Trophoblast cell (in vitro differentiated cells and primary cell): ENCODE measurements around the gene EPHX1.
"Not testable (repeated sequence)": the region's sequence is repeated elsewhere in the genome, so short reads cannot be mapped to it uniquely, and the experiment has no call there.

Experiments
- DNase-seq, 2 donors: peaks; one replicate each; pipeline ENCODE4 v3.0.0-alpha.2; 2016
- H2AFZ ChIP-seq: 2 replicates; pipeline ENCODE4 v1.6.1; 2013; ENCODE audit warnings: low read length, moderate library complexity, mild to moderate bottlenecking; ENCODE audit not compliant: insufficient read depth, poor library complexity
- H2AK5ac ChIP-seq: 2 replicates; pipeline ENCODE4 v1.6.1; 2013; ENCODE audit warnings: mild to moderate bottlenecking, low read length
- H2BK120ac ChIP-seq: 2 replicates; pipeline ENCODE4 v1.6.1; 2013; ENCODE audit warnings: low read length, mild to moderate bottlenecking, moderate library complexity; ENCODE audit not compliant: insufficient read depth, poor library complexity
- H2BK12ac ChIP-seq: 2 replicates; pipeline ENCODE4 v1.6.1; 2013; ENCODE audit warnings: mild to moderate bottlenecking, low read length, moderate library complexity
- H2BK5ac ChIP-seq: 2 replicates; pipeline ENCODE4 v1.6.1; 2013; ENCODE audit warnings: low read length, low read depth, moderate library complexity, mild to moderate bottlenecking; ENCODE audit not compliant: poor library complexity
- H3K14ac ChIP-seq: 2 replicates; pipeline ENCODE4 v1.6.1; 2013; ENCODE audit warnings: mild to moderate bottlenecking, low read length
- H3K18ac ChIP-seq: 2 replicates; pipeline ENCODE4 v1.6.1; 2013; ENCODE audit warnings: mild to moderate bottlenecking, low read length
- H3K23ac ChIP-seq: 2 replicates; pipeline ENCODE4 v1.6.1; 2013; ENCODE audit warnings: low read length
- H3K27ac ChIP-seq: 2 replicates; pipeline ENCODE4 v1.5.1; 2013; ENCODE audit warnings: low read depth, mild to moderate bottlenecking, inconsistent platforms, low read length, moderate library complexity
- H3K27me3 ChIP-seq: 2 replicates; pipeline ENCODE4 v1.6.1; 2013; ENCODE audit warnings: inconsistent platforms, mild to moderate bottlenecking, low read length, moderate library complexity; ENCODE audit not compliant: insufficient read depth
- H3K36me3 ChIP-seq, 2 experiments: 1 replicate in 1 of 2; 2 replicates in 1 of 2; pipeline ENCODE4 v1.6.1; 2013; ENCODE audit warnings: low read length in 2 of 2, mild to moderate bottlenecking in 2 of 2, moderate library complexity in 1 of 2; ENCODE audit not compliant: insufficient read depth in 2 of 2, control insufficient read depth in 1 of 2
- H3K4ac ChIP-seq: 2 replicates; pipeline ENCODE4 v1.6.1; 2013; ENCODE audit warnings: low read depth, mild to moderate bottlenecking, low read length, moderate library complexity
- H3K4me1 ChIP-seq, 2 experiments: 1 replicate in 1 of 2; 2 replicates in 1 of 2; pipeline ENCODE4 v1.6.1; 2013; ENCODE audit warnings: low read length in 2 of 2, mild to moderate bottlenecking in 2 of 2, moderate library complexity in 1 of 2; ENCODE audit not compliant: insufficient read depth in 2 of 2, control insufficient read depth in 1 of 2
- H3K4me2 ChIP-seq: 2 replicates; pipeline ENCODE4 v1.6.1; 2013; ENCODE audit warnings: inconsistent platforms, mild to moderate bottlenecking, low read length, moderate library complexity
- H3K4me3 ChIP-seq: 2 replicates; pipeline ENCODE4 v1.5.1; 2013; ENCODE audit warnings: mild to moderate bottlenecking, low read depth, low read length, inconsistent platforms
- H3K79me1 ChIP-seq: one replicate; pipeline ENCODE4 v1.6.1; 2013; ENCODE audit warnings: low read length
- H3K79me2 ChIP-seq: 2 replicates; pipeline ENCODE4 v1.6.1; 2013; ENCODE audit warnings: low read length, mild to moderate bottlenecking; ENCODE audit not compliant: control insufficient read depth, insufficient read depth, poor library complexity
- H3K9ac ChIP-seq: 2 replicates; pipeline ENCODE4 v1.6.1; 2013; ENCODE audit warnings: mild to moderate bottlenecking, low read length
- H3K9me3 ChIP-seq: 2 replicates; pipeline ENCODE4 v1.6.1; 2013; ENCODE audit warnings: low read depth, mild to moderate bottlenecking, control low read depth, inconsistent platforms, low read length; ENCODE audit not compliant: insufficient read depth
- H4K12ac ChIP-seq: 2 replicates; pipeline ENCODE4 v1.6.1; 2013; ENCODE audit warnings: low read depth, mild to moderate bottlenecking, low read length, moderate library complexity
- H4K8ac ChIP-seq: 2 replicates; pipeline ENCODE4 v1.6.1; 2013; ENCODE audit warnings: low read depth, mild to moderate bottlenecking, low read length, moderate library complexity
- H4K91ac ChIP-seq: one replicate; pipeline ENCODE4 v1.6.1; 2013; ENCODE audit warnings: low read depth, mild to moderate bottlenecking, low read length, moderate library complexity
- WGBS: extraction: QIAGEN DNeasy Blood & Tissue Kit; methylation state at CpG from one replicate; pipeline ENCODE4 v1.1.7; 2013; ENCODE audit warnings: missing lambda C conversion rate; ENCODE audit not compliant: insufficient read length, insufficient coverage; ENCODE audit errors: extremely low coverage; 5-methylcytosine and 5-hydroxymethylcytosine counted together

EPHX1 gene

GRCh38 chr1:225887030-225887314 lies 77.0 kb downstream of the EPHX1 start:
- Histone ChIP-seq H2AK5ac (no peak overlapping the region), H4K12ac (no peak overlapping the region), H3K4me2 (no peak overlapping the region), H3K9me3 (no peaks in the 10 kb centered on the region), H3K27ac (no peak overlapping the region), H2BK120ac (no peak overlapping the region), H3K14ac (no peak overlapping the region), H2BK12ac (no peak overlapping the region), H2AFZ (no peak overlapping the region), H3K36me3 (no peaks in the 10 kb centered on the region), H4K8ac (no peak overlapping the region), H4K91ac (no peak overlapping the region), H3K4ac (no peak overlapping the region), H3K27me3 (no peaks in the 10 kb centered on the region), H3K18ac (no peak overlapping the region), H3K79me2 (peaks cover 4% of the 10 kb centered on the region), H3K4me1 (peaks cover 3 to 7% of the 10 kb centered on the region in 2 experiments), H3K79me1 (peaks cover 10% of the 10 kb centered on the region), H2BK5ac (no peak overlapping the region), H3K23ac (no peak overlapping the region), H3K9ac (no peak overlapping the region), H3K4me3 (no peak overlapping the region)
- no CpG with 5 or more reads among the region's 7 CpGs for WGBS
- no peak for DNase-seq

- not testable (repeated sequence) for H4K8ac ChIP-seq, H3K4ac ChIP-seq, H3K4me2 ChIP-seq, H2BK12ac ChIP-seq, H3K9me3 ChIP-seq, H3K4me1 ChIP-seq, H4K12ac ChIP-seq, H2AFZ ChIP-seq, H3K79me1 ChIP-seq, H3K27me3 ChIP-seq, H4K91ac ChIP-seq, H2BK5ac ChIP-seq, H3K36me3 ChIP-seq, H3K18ac ChIP-seq, H3K79me2 ChIP-seq, H2AK5ac ChIP-seq, H2BK120ac ChIP-seq, H3K14ac ChIP-seq, H3K27ac ChIP-seq, H3K23ac ChIP-seq, DNase-seq, H3K4me3 ChIP-seq, H3K9ac ChIP-seq
- WGBS = no CpG with 5 or more reads among the region's 56 CpGs
These were observed 77.8 kb downstream of the EPHX1 start for GRCh38 chr1:225887554-225888288.

- H3K14ac ChIP-seq = no peak overlapping the region
- H2AK5ac ChIP-seq = no peak overlapping the region
- no peak overlapping the region for H4K8ac ChIP-seq
- H3K4ac ChIP-seq = no peak overlapping the region
- no peak for DNase-seq
- H3K23ac ChIP-seq = no peak overlapping the region
- no peaks in the 10 kb centered on the region for H3K4me1 ChIP-seq
- H4K12ac ChIP-seq = no peak overlapping the region
- no peak overlapping the region for H2AFZ ChIP-seq
- H4K91ac ChIP-seq = no peak overlapping the region
- H3K9me3 ChIP-seq = no peaks in the 10 kb centered on the region
- H2BK120ac ChIP-seq = no peak overlapping the region
- no peak overlapping the region for H3K9ac ChIP-seq
- no peak overlapping the region for H3K18ac ChIP-seq
- H2BK5ac ChIP-seq = no peak overlapping the region
- H3K4me3 ChIP-seq = no peak overlapping the region
- H3K79me1 ChIP-seq = no peaks in the 10 kb centered on the region
- no peak overlapping the region for H3K27ac ChIP-seq
- H3K4me2 ChIP-seq = no peak overlapping the region
- H3K27me3 ChIP-seq = no peaks in the 10 kb centered on the region
- H3K36me3 ChIP-seq = no peaks in the 10 kb centered on the region
- H2BK12ac ChIP-seq = no peak overlapping the region
- no CpG with 5 or more reads among the region's 18 CpGs for WGBS
- H3K79me2 ChIP-seq = no peaks in the 10 kb centered on the region
These were observed 78.5 kb downstream of the EPHX1 start for GRCh38 chr1:225888289-225888897.

GRCh38 chr1:225888898-225889601 lies 79.1 kb downstream of the EPHX1 start, which contains the start of gene LEFTY1:
Gene LEFTY1 (minus strand): TSS chr1:225889146. CDS start chr1:225889066, 80 bp downstream.
- Histone ChIP-seq H3K36me3 (no peaks in the 10 kb centered on the region), H2BK5ac (no peak within 1 kb of the TSS), H3K14ac (no peak within 1 kb of the TSS), H3K4me1 (no peaks in the 10 kb centered on the region), H3K27me3 (no peaks in the 10 kb centered on the region), H4K8ac (no peak within 1 kb of the TSS), H3K4me2 (no peak within 1 kb of the TSS), H3K9me3 (no peaks in the 10 kb centered on the region), H2BK120ac (no peak within 1 kb of the TSS), H3K4me3 (no peak within 1 kb of the TSS), H2AFZ (no peak within 1 kb of the TSS), H3K4ac (no peak within 1 kb of the TSS), H4K12ac (no peak within 1 kb of the TSS), H2BK12ac (no peak within 1 kb of the TSS), H3K27ac (no peak within 1 kb of the TSS), H4K91ac (no peak within 1 kb of the TSS), H3K79me1 (no peaks in the 10 kb centered on the region), H3K23ac (no peak within 1 kb of the TSS), H3K9ac (no peak within 1 kb of the TSS), H3K79me2 (no peaks in the 10 kb centered on the region), H3K18ac (no peak within 1 kb of the TSS), H2AK5ac (no peak within 1 kb of the TSS)
- WGBS = no CpG with 5 or more reads among the region's 11 CpGs
- no peak for DNase-seq
